ENCODE data around the gene DHRS7. TPM values are rescaled to one million over a fixed set of nuclear protein-coding genes. Genes with fewer than 3 reads are reported as not detected.

Gene DHRS7, protein sequence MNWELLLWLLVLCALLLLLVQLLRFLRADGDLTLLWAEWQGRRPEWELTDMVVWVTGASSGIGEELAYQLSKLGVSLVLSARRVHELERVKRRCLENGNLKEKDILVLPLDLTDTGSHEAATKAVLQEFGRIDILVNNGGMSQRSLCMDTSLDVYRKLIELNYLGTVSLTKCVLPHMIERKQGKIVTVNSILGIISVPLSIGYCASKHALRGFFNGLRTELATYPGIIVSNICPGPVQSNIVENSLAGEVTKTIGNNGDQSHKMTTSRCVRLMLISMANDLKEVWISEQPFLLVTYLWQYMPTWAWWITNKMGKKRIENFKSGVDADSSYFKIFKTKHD
- 29.3 and 35.7 TPM in 2 replicates for total RNA-seq
- 28.5 and 28.6 TPM in 2 replicates for polyA plus RNA-seq
- 27.8 and 31.6 TPM in 2 replicates for polyA plus RNA-seq (2011; cell fraction: cytosol; rRNA removed)
- 9.5 and 10.1 TPM in 2 replicates for polyA plus RNA-seq (2011; cell fraction: nucleus; rRNA removed)
- polyA plus RNA-seq (2012), result 41.1 and 44.7 TPM in 2 replicates
- 23.2 and 23.6 TPM in 2 replicates for polyA minus RNA-seq
- 35.1 TPM for polyA minus RNA-seq (2011; cell fraction: cytosol; rRNA and poly(A)+ RNA removed)
- 6.5 and 9.3 TPM in 2 replicates for polyA minus RNA-seq (2011; cell fraction: nucleus; rRNA and poly(A)+ RNA removed)
- Bru-seq, nascent RNA, result percentile 58 among the genes with signal in this experiment
- percentile 71 among the genes with signal in this experiment for BruChase-seq, experiment 1, labeled RNA remaining after a 6-hour chase
- BruChase-seq, experiment 2, labeled RNA remaining after a 2-hour chase, result percentile 53 among the genes with signal in this experiment
- long read RNA-seq, transcript DHRS7-209 (7 exons, 1,322 nt), result major isoform, 122 of 144 reads
- long read RNA-seq, partial matches to known transcripts, result 7 of 144 reads
- long read RNA-seq, other reads (novel, unspliced or antisense), result 8 of 144 reads

DNA sequence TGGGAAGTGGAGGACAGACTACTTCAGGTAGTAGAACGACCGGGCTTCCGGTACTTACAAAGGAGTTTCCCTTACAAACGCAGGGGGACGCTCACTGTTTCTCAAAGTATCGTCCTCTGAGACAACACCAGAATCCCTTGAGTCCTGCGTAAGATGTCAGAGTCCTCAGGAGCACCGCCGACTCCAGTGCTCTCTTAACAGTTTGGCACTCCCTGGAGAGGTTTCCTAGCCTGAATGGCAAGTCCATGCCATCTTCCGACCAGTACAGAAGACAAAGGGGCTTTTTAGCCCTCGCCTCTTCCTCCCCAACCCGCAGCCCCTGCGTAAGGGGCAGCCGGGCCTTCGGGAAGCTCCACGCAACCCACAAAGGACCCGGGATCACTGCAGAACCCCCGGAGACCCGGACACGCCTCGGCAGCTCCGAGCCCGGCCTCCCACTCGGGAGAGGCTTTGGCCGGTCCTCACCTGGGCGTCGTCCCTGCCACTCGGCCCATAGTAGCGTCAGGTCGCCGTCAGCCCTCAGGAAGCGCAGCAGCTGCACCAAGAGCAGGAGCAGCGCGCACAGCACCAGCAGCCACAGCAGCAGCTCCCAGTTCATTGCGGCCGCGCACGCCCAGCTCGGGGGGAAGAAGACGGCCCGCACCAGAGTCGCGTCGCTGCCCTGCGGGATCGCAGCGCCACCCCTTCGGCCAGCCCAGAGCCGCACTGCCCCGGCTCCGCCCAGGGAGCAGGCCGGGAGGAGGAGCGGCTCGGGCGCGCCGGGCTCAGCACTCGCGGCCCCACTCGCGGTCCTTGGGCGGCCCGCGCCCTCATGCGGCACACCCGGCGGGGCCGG, at the start of gene DHRS7:
TSS of gene DHRS7 (minus strand) at position 687 of the 835 bp plus-strand sequence. CDS start at position 598, 89 bp downstream.
- peak; percentile 82 for DNase-seq (ENCODE audit: low read depth, low spot score)
- dilution Hi-C loops (cut with MboI; ENCODE audit: extremely low pct_ligation_motif_present, low sequenced_read_pairs), result no loop called here
- POLR2A ChIA-PET, result interaction anchor here (0.6 kb wide), 1 partner anchor 1920 kb away, joined by 5 read pairs; no protein-coding TSS in a partner anchor

More for the DNA sequence above, at the start of gene DHRS7:
- no peaks in the 10 kb centered on the region for H4K20me1 ChIP-seq (replicated peaks; ENCODE audit: control insufficient read depth, extremely low read depth, insufficient read depth, low read length)
- H3K9me1 ChIP-seq (replicated peaks; ENCODE audit: control insufficient read depth, extremely low read depth, insufficient read depth, low read length), result no peaks in the 10 kb centered on the region
- H3K4me1 ChIP-seq (ENCODE audit: control insufficient read depth, extremely low read depth, insufficient read depth, low read length), result peaks cover 10% of the 10 kb centered on the region
- H3K4me2 ChIP-seq (ENCODE audit: insufficient read depth, low read length), result peak within 1 kb of the TSS; percentile 82
- H3K4me3 ChIP-seq (replicated peaks in 1 of 3; ENCODE audit: insufficient read depth in 1 of 3, low read depth in 1 of 3, low read length in 3 of 3), result peak within 1 kb of the TSS; percentile 46 to 84 (median 79)
- intact Hi-C loops (cut with micrococcal nuclease), result loop anchor here (1.0 to 10.0 kb wide), 6 partner anchors 19 to 660 kb away; partner anchors contain the start of gene PCNX4
- no peaks in the 10 kb centered on the region for H3K27me3 ChIP-seq (ENCODE audit: control insufficient read depth in 2 of 2, insufficient read depth in 2 of 2, low read length in 2 of 2)
- BruUV-seq (replicated peaks), result TSS peak; percentile 59
- CTCF ChIA-PET, result interaction anchor here (0.8 to 3.7 kb wide), 11 partner anchors 10 to 200 kb away, joined by 3 to 29 read pairs (median 6); partner anchors contain the start of gene PCNX4
- peak within 1 kb of the TSS; percentile 22 for H3K27ac ChIP-seq (ENCODE audit: insufficient read depth, low read depth, low read length)
- H3K9ac ChIP-seq (replicated peaks; ENCODE audit: extremely low read depth, insufficient read depth, low read length), result peak within 1 kb of the TSS; percentile 81
- TF ChIP-seq MYC (IDR thresholded peaks at IDR 0.05; ENCODE audit: low read depth, low read length) (no peak), EZH2 (IDR thresholded peaks at IDR 0.05; ENCODE audit: borderline replicate concordance, low read depth, low read length, severe bottlenecking) (no peak), POLR2AphosphoS5 (IDR thresholded peaks at IDR 0.05; ENCODE audit: insufficient read depth, low read depth, low read length) (peak; percentile 34), FOS (IDR thresholded peaks at IDR 0.05; ENCODE audit: borderline replicate concordance, insufficient read depth, low read length) (peak; percentile 17), JUN (IDR thresholded peaks at IDR 0.05; ENCODE audit: borderline replicate concordance, insufficient read depth, insufficient read length, low read depth) (no peak), GATA2 (IDR thresholded peaks at IDR 0.05; ENCODE audit: insufficient read depth, insufficient read length, low read depth, low read length) (no peak), POLR2A (IDR thresholded peaks at IDR 0.05; ENCODE audit: low read depth, low read length) (peak; percentile 59)
- TF ChIP-seq, protein P1, sequence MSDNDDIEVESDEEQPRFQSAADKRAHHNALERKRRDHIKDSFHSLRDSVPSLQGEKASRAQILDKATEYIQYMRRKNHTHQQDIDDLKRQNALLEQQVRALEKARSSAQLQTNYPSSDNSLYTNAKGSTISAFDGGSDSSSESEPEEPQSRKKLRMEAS (IDR thresholded peaks at IDR 0.05; ENCODE audit: insufficient read depth, insufficient read length), result no peak
- TF ChIP-seq, protein P2, sequence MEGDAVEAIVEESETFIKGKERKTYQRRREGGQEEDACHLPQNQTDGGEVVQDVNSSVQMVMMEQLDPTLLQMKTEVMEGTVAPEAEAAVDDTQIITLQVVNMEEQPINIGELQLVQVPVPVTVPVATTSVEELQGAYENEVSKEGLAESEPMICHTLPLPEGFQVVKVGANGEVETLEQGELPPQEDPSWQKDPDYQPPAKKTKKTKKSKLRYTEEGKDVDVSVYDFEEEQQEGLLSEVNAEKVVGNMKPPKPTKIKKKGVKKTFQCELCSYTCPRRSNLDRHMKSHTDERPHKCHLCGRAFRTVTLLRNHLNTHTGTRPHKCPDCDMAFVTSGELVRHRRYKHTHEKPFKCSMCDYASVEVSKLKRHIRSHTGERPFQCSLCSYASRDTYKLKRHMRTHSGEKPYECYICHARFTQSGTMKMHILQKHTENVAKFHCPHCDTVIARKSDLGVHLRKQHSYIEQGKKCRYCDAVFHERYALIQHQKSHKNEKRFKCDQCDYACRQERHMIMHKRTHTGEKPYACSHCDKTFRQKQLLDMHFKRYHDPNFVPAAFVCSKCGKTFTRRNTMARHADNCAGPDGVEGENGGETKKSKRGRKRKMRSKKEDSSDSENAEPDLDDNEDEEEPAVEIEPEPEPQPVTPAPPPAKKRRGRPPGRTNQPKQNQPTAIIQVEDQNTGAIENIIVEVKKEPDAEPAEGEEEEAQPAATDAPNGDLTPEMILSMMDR (IDR thresholded peaks at IDR 0.05; ENCODE audit: extremely low read depth in 1 of 2, insufficient read depth in 1 of 2, low read depth in 1 of 2, low read length in 2 of 2), result peak; percentile 12 to 21
- peaks cover 3% of the 10 kb centered on the region for H3K79me2 ChIP-seq (ENCODE audit: control insufficient read depth, insufficient read depth, low read length)
- peak; percentile 85 for FAIRE-seq
- H3K9me3 ChIP-seq (replicated peaks; ENCODE audit: control insufficient read depth, insufficient read depth, low read length), result no peaks in the 10 kb centered on the region
- H2AFZ ChIP-seq (ENCODE audit: low read depth, low read length), result peak within 1 kb of the TSS; percentile 92
- no peaks in the 10 kb centered on the region for H3K36me3 ChIP-seq (ENCODE audit: control insufficient read depth in 2 of 2, extremely low read depth in 1 of 2, insufficient read depth in 2 of 2, low read length in 2 of 2)
